Measurements from ENCODE around the gene EPB41. TPM values are rescaled to one million over a fixed set of nuclear protein-coding genes. Genes with fewer than 3 reads are reported as not detected.
"Not testable (repeated sequence)": the region's sequence is repeated elsewhere in the genome, so short reads cannot be mapped to it uniquely, and the experiment has no call there.

Gene EPB41
- total RNA-seq, 1 donor from 2014 or later = 102 TPM

- Mint-ChIP-seq H3K27me3 (no peaks in the 10 kb centered on the region), H3K27ac (no peak overlapping the region), H3K4me1 (ENCODE audit: low read depth) (no peaks in the 10 kb centered on the region), H3K4me3 (ENCODE audit: low read depth) (no peak overlapping the region), H3K9me3 (ENCODE audit: low read depth) (no peaks in the 10 kb centered on the region), H3K36me3 (ENCODE audit: insufficient read depth) (no peaks in the 10 kb centered on the region)
- no peak for DNase-seq (ENCODE audit: low spot score, unreplicated experiment)
- no peak for TF ChIP-seq CTCF (IDR thresholded peaks at IDR 0.05; ENCODE audit: unreplicated experiment)
Measured at GRCh38 chr1:29081201-29081600, 166.8 kb downstream of the EPB41 start.

GRCh38 chr1:29082519-29082918, 168.2 kb downstream of the EPB41 start:
- Mint-ChIP-seq H3K4me3 (ENCODE audit: low read depth) (no peak overlapping the region), H3K27ac (no peak overlapping the region), H3K4me1 (ENCODE audit: low read depth) (no peaks in the 10 kb centered on the region), H3K27me3 (no peaks in the 10 kb centered on the region), H3K36me3 (ENCODE audit: insufficient read depth) (no peaks in the 10 kb centered on the region), H3K9me3 (ENCODE audit: low read depth) (no peaks in the 10 kb centered on the region)
- TF ChIP-seq CTCF (IDR thresholded peaks at IDR 0.05; ENCODE audit: unreplicated experiment) = no peak
- DNase-seq (ENCODE audit: low spot score, unreplicated experiment) = no peak

GRCh38 chr1:29083317-29084195, 169.2 kb downstream of the EPB41 start:
- Mint-ChIP-seq H3K9me3 (ENCODE audit: low read depth) (no peaks in the 10 kb centered on the region), H3K4me3 (ENCODE audit: low read depth) (no peak overlapping the region), H3K4me1 (ENCODE audit: low read depth) (no peaks in the 10 kb centered on the region), H3K27ac (no peak overlapping the region), H3K27me3 (no peaks in the 10 kb centered on the region), H3K36me3 (ENCODE audit: insufficient read depth) (no peaks in the 10 kb centered on the region)
- DNase-seq (ENCODE audit: low spot score, unreplicated experiment) = no peak
- TF ChIP-seq CTCF (IDR thresholded peaks at IDR 0.05; ENCODE audit: unreplicated experiment) = no peak

GRCh38 chr1:29084196-29084521, 169.8 kb downstream of the EPB41 start:
- no peaks in the 10 kb centered on the region for H3K36me3 Mint-ChIP-seq (ENCODE audit: insufficient read depth)
- DNase-seq (ENCODE audit: low spot score, unreplicated experiment) = no peak
- no peaks in the 10 kb centered on the region for H3K4me1 Mint-ChIP-seq (ENCODE audit: low read depth)
- H3K9me3 Mint-ChIP-seq (ENCODE audit: low read depth) = no peaks in the 10 kb centered on the region
- no peak overlapping the region for H3K4me3 Mint-ChIP-seq (ENCODE audit: low read depth)
- no peak overlapping the region for H3K27ac Mint-ChIP-seq
- no peaks in the 10 kb centered on the region for H3K27me3 Mint-ChIP-seq
- no peak for TF ChIP-seq CTCF (IDR thresholded peaks at IDR 0.05; ENCODE audit: unreplicated experiment)

GRCh38 chr1:29090937-29091618, 176.7 kb downstream of the EPB41 start:
- Mint-ChIP-seq H3K4me1 (ENCODE audit: low read depth) (peaks cover 5% of the 10 kb centered on the region), H3K9me3 (ENCODE audit: low read depth) (peaks cover 3% of the 10 kb centered on the region), H3K36me3 (ENCODE audit: insufficient read depth) (peaks cover 22% of the 10 kb centered on the region), H3K4me3 (ENCODE audit: low read depth) (no peak overlapping the region), H3K27me3 (no peaks in the 10 kb centered on the region), H3K27ac (no peak overlapping the region)
- no peak for DNase-seq (ENCODE audit: low spot score, unreplicated experiment)
- no peak for TF ChIP-seq CTCF (IDR thresholded peaks at IDR 0.05; ENCODE audit: unreplicated experiment)

GRCh38 chr1:29092704-29093103, 178.3 kb downstream of the EPB41 start:
- peaks cover 25% of the 10 kb centered on the region for H3K36me3 Mint-ChIP-seq (ENCODE audit: insufficient read depth)
- H3K27me3 Mint-ChIP-seq; H3K27ac Mint-ChIP-seq; H3K4me3 Mint-ChIP-seq (ENCODE audit: low read depth); DNase-seq (ENCODE audit: low spot score, unreplicated experiment); H3K4me1 Mint-ChIP-seq (ENCODE audit: low read depth); H3K9me3 Mint-ChIP-seq (ENCODE audit: low read depth): not testable (repeated sequence)

Measured in progenitor cell of endocrine pancreas (in vitro differentiated cells).